GM23338 (cell line): Measurements from ENCODE around the gene STAT5B. TPM values are rescaled to one million over a fixed set of nuclear protein-coding genes. Genes with fewer than 3 reads are reported as not detected.

Experiments
- ATAC-seq: fragments of 200-7000 bp; cut with Tn5 transposase; 3 replicates; pipeline ENCODE4 v1.9.1; 2020
- DNase-seq: peaks from one replicate; pipeline ENCODE4 v3.0.0-alpha.2; 2015; ENCODE audit warnings: low spot score
- H2AFZ ChIP-seq: fragments of 200-600 bp; sonication (generic); 2 replicates; pipeline ENCODE4 v1.8.0; 2016; ENCODE audit warnings: antibody characterized with exemption, mild to moderate bottlenecking, moderate library complexity
- H3F3A ChIP-seq: fragments of 200-600 bp; sonication (generic); replicated peaks from 2 replicates; pipeline ENCODE4 v1.8.0; 2017; ENCODE audit warnings: antibody characterized with exemption, mixed run types, low read depth
- H3K27ac ChIP-seq: fragments of 200-600 bp; sonication (generic); 2 replicates; pipeline ENCODE4 v1.6.1; 2016; ENCODE audit warnings: low read depth
- H3K27me3 ChIP-seq: fragments of 200-600 bp; sonication (generic); 2 replicates; pipeline ENCODE4 v1.8.0; 2016; ENCODE audit warnings: mild to moderate bottlenecking, mixed run types, moderate library complexity; ENCODE audit not compliant: insufficient read depth
- H3K36me3 ChIP-seq: fragments of 200-600 bp; sonication (generic); 2 replicates; pipeline ENCODE4 v1.8.0; 2016; ENCODE audit warnings: mild to moderate bottlenecking; ENCODE audit not compliant: insufficient read depth
- H3K4me1 ChIP-seq: fragments of 200-600 bp; sonication (generic); 2 replicates; pipeline ENCODE4 v1.8.0; 2016; ENCODE audit warnings: mild to moderate bottlenecking, moderate library complexity; ENCODE audit not compliant: insufficient read depth
- H3K4me2 ChIP-seq: fragments of 200-600 bp; sonication (generic); 2 replicates; pipeline ENCODE4 v1.7.1; 2017; ENCODE audit warnings: mixed run types
- H3K4me3 ChIP-seq: fragments of 200-600 bp; sonication (generic); 2 replicates; pipeline ENCODE4 v1.6.1; 2016; ENCODE audit warnings: mixed run types
- H3K79me2 ChIP-seq: fragments of 200-600 bp; sonication (generic); replicated peaks from 2 replicates; pipeline ENCODE4 v1.8.0; 2017; ENCODE audit warnings: mild to moderate bottlenecking; ENCODE audit not compliant: insufficient read depth
- H3K9me2 ChIP-seq: fragments of 200-600 bp; sonication (generic); 2 replicates; pipeline ENCODE4 v1.8.0; 2017; ENCODE audit not compliant: insufficient read depth
- H4K20me1 ChIP-seq: fragments of 200-600 bp; sonication (generic); replicated peaks from 2 replicates; pipeline ENCODE4 v1.8.0; 2017; ENCODE audit warnings: mild to moderate bottlenecking; ENCODE audit not compliant: insufficient read depth
- H3K27ac Mint-ChIP-seq: 2 replicates; pipeline ENCODE4 v1.8.0; 2020; ENCODE audit warnings: inconsistent platforms, mild to moderate bottlenecking, moderate library complexity, mixed read lengths
- H3K27me3 Mint-ChIP-seq: 3 replicates; pipeline ENCODE4 v1.8.0; 2022; ENCODE audit warnings: low read depth, mild to moderate bottlenecking, moderate library complexity, mixed read lengths, inconsistent platforms; ENCODE audit not compliant: insufficient read depth, poor library complexity
- H3K36me3 Mint-ChIP-seq: 3 replicates; pipeline ENCODE4 v1.8.0; 2021; ENCODE audit warnings: low read depth, mild to moderate bottlenecking, inconsistent platforms, moderate library complexity, mixed read lengths
- H3K4me1 Mint-ChIP-seq: 3 replicates; pipeline ENCODE4 v1.8.0; 2020; ENCODE audit warnings: mild to moderate bottlenecking, inconsistent platforms, mixed read lengths
- H3K4me3 Mint-ChIP-seq: 3 replicates; pipeline ENCODE4 v1.8.0; 2021; ENCODE audit warnings: moderate library complexity, mild to moderate bottlenecking, inconsistent platforms, mixed read lengths
- H3K9me3 Mint-ChIP-seq: 3 replicates; pipeline ENCODE4 v1.8.0; 2020; ENCODE audit warnings: moderate library complexity, mild to moderate bottlenecking, inconsistent platforms, mixed read lengths
- CREB1 ChIP-seq: fragments of 250-450 bp; sonication (Bioruptor Pico); IDR thresholded peaks from 2 replicates; pipeline ENCODE4 v1.5.0; 2020; ENCODE audit warnings: low read depth, mild to moderate bottlenecking, moderate library complexity
- EZH2 ChIP-seq: fragments of 200-600 bp; sonication (generic); IDR thresholded peaks from one replicate; pipeline ENCODE4 v1.8.0; 2017; ENCODE audit warnings: antibody characterized with exemption, mild to moderate bottlenecking, low read depth; ENCODE audit not compliant: unreplicated experiment
- EZH2phosphoT487 ChIP-seq: fragments of 200-600 bp; sonication (generic); IDR thresholded peaks from one replicate; pipeline ENCODE4 v1.8.1; 2018; ENCODE audit warnings: antibody characterized with exemption; ENCODE audit not compliant: unreplicated experiment
- JUNB ChIP-seq: IDR thresholded peaks from one replicate; pipeline ENCODE4 v1.6.1; 2016; ENCODE audit warnings: antibody characterized with exemption; ENCODE audit not compliant: unreplicated experiment
- NANOG ChIP-seq: IDR thresholded peaks from 2 replicates; pipeline ENCODE4 v1.6.1; 2016; ENCODE audit warnings: antibody characterized with exemption, borderline replicate concordance
- POLR2AphosphoS5 ChIP-seq: IDR thresholded peaks from 2 replicates; pipeline ENCODE4 v1.6.1; 2016; ENCODE audit warnings: antibody characterized with exemption, low read depth
- STAT1 ChIP-seq: IDR thresholded peaks from one replicate; pipeline ENCODE4 v1.6.1; 2016; ENCODE audit warnings: antibody characterized with exemption; ENCODE audit not compliant: unreplicated experiment
- ZNF114 ChIP-seq: fragments of 250-450 bp; sonication (Bioruptor Pico); IDR thresholded peaks from 2 replicates; pipeline ENCODE4 v1.5.0; 2020; ENCODE audit warnings: mild to moderate bottlenecking, moderate library complexity
- ZNF331 ChIP-seq: fragments of 250-450 bp; sonication (Bioruptor Pico); IDR thresholded peaks from 2 replicates; pipeline ENCODE4 v1.5.0; 2020; ENCODE audit warnings: low read depth, mild to moderate bottlenecking, moderate library complexity
- polyA plus RNA-seq: library from polyadenylated mRNA; unstranded; fragments of >200 nt; fragmentation: Nextera tagmentation; extraction: Ambion mirVana; gene quantifications from 2 replicates; pipeline ENCODE4 v1.2.1, GENCODE V29; 2016
- total RNA-seq: library from RNA; depleted of rRNA; stranded (reverse); fragments of >200 nt; shearing (Covaris generic); gene quantifications from 2 replicates; pipeline ENCODE4 v1.2.3, GENCODE V29; 2014
- TF ChIP-seq, protein P1 (sequence below): IDR thresholded peaks from 2 replicates; pipeline ENCODE4 v1.6.1; 2016; ENCODE audit warnings: antibody characterized with exemption
- TF ChIP-seq, protein P2 (sequence below): fragments of 250-450 bp; sonication (Bioruptor Pico); IDR thresholded peaks from 2 replicates; pipeline ENCODE4 v1.5.0; 2020; ENCODE audit warnings: mild to moderate bottlenecking, moderate library complexity
- TF ChIP-seq, protein P3 (sequence below): IDR thresholded peaks from one replicate; pipeline ENCODE4 v1.6.1; 2018; ENCODE audit warnings: antibody characterized with exemption; ENCODE audit not compliant: unreplicated experiment

STAT5B gene
- total and polyA plus RNA-seq, 2 experiments from 2014 or later, result 13.9 to 60.5 TPM

DNA sequence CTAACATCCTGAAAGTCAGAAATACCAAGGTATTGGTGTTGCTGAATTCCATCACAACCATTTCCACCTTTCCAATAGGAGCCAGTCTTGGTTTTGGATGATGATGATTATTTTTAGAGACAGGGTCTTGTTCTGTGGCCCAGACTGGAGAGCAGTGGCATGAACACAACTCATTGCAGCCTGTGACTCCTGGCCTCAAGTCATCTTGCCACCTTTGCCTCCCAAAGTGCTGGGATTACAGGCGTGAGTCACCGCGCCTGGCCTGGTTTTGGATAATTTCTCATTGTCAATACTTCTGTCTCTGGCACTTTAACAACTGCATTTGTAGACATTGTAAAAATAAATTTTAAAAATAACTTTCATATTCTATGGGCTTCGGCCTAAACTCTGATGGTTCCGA lies 22.6 kb downstream of the STAT5B start:
- Mint-ChIP-seq H3K4me3 (no peak overlapping the region), H3K4me1 (peaks cover 21% of the 10 kb centered on the region), H3K9me3 (no peaks in the 10 kb centered on the region; the same call in 2 of the 3 replicates), H3K36me3 (no peaks in the 10 kb centered on the region), H3K27ac (no peak overlapping the region), H3K27me3 (no peaks in the 10 kb centered on the region)
- no peak overlapping the region for H3K27ac ChIP-seq
- H2AFZ ChIP-seq, result no peak overlapping the region
- H4K20me1 ChIP-seq, result no peaks in the 10 kb centered on the region
- peaks cover 46% of the 10 kb centered on the region for H3K79me2 ChIP-seq
- no peaks in the 10 kb centered on the region for H3K36me3 ChIP-seq
- ATAC-seq, result no peak
- DNase-seq, result no peak
- H3K4me1 ChIP-seq, result peaks cover 7% of the 10 kb centered on the region; the same call in 1 of the 2 replicates
- no peak overlapping the region for H3K4me3 ChIP-seq
- TF ChIP-seq JUNB, result no peak
- TF ChIP-seq POLR2AphosphoS5, result no peak
- no peak for TF ChIP-seq STAT1
- TF ChIP-seq EZH2phosphoT487, result no peak
- TF ChIP-seq, protein P1, sequence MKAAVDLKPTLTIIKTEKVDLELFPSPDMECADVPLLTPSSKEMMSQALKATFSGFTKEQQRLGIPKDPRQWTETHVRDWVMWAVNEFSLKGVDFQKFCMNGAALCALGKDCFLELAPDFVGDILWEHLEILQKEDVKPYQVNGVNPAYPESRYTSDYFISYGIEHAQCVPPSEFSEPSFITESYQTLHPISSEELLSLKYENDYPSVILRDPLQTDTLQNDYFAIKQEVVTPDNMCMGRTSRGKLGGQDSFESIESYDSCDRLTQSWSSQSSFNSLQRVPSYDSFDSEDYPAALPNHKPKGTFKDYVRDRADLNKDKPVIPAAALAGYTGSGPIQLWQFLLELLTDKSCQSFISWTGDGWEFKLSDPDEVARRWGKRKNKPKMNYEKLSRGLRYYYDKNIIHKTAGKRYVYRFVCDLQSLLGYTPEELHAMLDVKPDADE, result no peak
- no peak for TF ChIP-seq CREB1
- TF ChIP-seq NANOG, result no peak
- no peak for TF ChIP-seq ZNF114 (CRISPR knock-in tag)
- TF ChIP-seq, protein P2, sequence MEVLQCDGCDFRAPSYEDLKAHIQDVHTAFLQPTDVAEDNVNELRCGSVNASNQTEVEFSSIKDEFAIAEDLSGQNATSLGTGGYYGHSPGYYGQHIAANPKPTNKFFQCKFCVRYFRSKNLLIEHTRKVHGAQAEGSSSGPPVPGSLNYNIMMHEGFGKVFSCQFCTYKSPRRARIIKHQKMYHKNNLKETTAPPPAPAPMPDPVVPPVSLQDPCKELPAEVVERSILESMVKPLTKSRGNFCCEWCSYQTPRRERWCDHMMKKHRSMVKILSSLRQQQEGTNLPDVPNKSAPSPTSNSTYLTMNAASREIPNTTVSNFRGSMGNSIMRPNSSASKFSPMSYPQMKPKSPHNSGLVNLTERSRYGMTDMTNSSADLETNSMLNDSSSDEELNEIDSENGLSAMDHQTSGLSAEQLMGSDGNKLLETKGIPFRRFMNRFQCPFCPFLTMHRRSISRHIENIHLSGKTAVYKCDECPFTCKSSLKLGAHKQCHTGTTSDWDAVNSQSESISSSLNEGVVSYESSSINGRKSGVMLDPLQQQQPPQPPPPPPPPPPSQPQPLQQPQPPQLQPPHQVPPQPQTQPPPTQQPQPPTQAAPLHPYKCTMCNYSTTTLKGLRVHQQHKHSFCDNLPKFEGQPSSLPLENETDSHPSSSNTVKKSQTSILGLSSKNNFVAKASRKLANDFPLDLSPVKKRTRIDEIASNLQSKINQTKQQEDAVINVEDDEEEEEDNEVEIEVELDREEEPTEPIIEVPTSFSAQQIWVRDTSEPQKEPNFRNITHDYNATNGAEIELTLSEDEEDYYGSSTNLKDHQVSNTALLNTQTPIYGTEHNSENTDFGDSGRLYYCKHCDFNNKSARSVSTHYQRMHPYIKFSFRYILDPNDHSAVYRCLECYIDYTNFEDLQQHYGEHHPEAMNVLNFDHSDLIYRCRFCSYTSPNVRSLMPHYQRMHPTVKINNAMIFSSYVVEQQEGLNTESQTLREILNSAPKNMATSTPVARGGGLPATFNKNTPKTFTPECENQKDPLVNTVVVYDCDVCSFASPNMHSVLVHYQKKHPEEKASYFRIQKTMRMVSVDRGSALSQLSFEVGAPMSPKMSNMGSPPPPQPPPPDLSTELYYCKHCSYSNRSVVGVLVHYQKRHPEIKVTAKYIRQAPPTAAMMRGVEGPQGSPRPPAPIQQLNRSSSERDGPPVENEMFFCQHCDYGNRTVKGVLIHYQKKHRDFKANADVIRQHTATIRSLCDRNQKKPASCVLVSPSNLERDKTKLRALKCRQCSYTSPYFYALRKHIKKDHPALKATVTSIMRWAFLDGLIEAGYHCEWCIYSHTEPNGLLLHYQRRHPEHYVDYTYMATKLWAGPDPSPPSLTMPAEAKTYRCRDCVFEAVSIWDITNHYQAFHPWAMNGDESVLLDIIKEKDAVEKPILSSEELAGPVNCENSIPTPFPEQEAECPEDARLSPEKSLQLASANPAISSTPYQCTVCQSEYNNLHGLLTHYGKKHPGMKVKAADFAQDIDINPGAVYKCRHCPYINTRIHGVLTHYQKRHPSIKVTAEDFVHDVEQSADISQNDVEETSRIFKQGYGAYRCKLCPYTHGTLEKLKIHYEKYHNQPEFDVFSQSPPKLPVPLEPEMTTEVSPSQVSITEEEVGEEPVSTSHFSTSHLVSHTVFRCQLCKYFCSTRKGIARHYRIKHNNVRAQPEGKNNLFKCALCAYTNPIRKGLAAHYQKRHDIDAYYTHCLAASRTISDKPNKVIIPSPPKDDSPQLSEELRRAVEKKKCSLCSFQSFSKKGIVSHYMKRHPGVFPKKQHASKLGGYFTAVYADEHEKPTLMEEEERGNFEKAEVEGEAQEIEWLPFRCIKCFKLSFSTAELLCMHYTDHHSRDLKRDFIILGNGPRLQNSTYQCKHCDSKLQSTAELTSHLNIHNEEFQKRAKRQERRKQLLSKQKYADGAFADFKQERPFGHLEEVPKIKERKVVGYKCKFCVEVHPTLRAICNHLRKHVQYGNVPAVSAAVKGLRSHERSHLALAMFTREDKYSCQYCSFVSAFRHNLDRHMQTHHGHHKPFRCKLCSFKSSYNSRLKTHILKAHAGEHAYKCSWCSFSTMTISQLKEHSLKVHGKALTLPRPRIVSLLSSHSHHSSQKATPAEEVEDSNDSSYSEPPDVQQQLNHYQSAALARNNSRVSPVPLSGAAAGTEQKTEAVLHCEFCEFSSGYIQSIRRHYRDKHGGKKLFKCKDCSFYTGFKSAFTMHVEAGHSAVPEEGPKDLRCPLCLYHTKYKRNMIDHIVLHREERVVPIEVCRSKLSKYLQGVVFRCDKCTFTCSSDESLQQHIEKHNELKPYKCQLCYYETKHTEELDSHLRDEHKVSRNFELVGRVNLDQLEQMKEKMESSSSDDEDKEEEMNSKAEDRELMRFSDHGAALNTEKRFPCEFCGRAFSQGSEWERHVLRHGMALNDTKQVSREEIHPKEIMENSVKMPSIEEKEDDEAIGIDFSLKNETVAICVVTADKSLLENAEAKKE (CRISPR knock-in tag), result no peak
- TF ChIP-seq, protein P3, sequence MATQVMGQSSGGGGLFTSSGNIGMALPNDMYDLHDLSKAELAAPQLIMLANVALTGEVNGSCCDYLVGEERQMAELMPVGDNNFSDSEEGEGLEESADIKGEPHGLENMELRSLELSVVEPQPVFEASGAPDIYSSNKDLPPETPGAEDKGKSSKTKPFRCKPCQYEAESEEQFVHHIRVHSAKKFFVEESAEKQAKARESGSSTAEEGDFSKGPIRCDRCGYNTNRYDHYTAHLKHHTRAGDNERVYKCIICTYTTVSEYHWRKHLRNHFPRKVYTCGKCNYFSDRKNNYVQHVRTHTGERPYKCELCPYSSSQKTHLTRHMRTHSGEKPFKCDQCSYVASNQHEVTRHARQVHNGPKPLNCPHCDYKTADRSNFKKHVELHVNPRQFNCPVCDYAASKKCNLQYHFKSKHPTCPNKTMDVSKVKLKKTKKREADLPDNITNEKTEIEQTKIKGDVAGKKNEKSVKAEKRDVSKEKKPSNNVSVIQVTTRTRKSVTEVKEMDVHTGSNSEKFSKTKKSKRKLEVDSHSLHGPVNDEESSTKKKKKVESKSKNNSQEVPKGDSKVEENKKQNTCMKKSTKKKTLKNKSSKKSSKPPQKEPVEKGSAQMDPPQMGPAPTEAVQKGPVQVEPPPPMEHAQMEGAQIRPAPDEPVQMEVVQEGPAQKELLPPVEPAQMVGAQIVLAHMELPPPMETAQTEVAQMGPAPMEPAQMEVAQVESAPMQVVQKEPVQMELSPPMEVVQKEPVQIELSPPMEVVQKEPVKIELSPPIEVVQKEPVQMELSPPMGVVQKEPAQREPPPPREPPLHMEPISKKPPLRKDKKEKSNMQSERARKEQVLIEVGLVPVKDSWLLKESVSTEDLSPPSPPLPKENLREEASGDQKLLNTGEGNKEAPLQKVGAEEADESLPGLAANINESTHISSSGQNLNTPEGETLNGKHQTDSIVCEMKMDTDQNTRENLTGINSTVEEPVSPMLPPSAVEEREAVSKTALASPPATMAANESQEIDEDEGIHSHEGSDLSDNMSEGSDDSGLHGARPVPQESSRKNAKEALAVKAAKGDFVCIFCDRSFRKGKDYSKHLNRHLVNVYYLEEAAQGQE, result no peak
- no peak for TF ChIP-seq EZH2
- TF ChIP-seq ZNF331 (CRISPR knock-in tag), result no peak
- H3K4me2 ChIP-seq, result no peak overlapping the region
- no peaks in the 10 kb centered on the region for H3K9me2 ChIP-seq
- H3K27me3 ChIP-seq, result no peaks in the 10 kb centered on the region
- H3F3A ChIP-seq, result no peaks in the 10 kb centered on the region
